ENCODE measurements around the gene ADGRV1.

DNA sequence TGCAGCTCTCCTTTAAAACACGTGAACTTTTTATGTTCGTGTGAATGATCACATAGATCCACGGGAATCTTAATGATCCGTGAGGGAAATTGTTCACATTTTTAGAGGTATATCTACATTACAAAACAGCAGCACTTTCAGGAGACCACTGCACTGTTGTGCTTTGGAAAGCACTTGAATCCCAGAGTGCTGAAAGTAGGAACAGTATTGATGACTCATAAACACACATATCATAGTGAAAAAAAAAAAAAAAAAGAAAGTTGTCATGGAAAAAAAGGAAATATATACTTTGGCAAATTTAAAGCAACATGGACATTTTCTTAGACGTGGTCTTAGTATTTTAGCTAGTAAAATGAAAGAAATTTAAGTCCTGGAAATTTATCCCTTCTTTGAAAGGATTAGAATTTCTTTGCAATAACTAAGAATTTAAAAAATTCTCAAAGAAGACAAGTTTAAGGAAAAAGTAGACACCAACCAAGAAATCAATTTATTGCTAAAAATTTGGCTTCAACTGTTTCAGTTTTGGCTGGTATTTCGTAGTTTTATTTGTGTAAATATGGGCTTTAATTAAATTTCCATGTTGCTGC lies 55.4 kb downstream of the ADGRV1 start:
- TF ChIP-seq, protein P1, sequence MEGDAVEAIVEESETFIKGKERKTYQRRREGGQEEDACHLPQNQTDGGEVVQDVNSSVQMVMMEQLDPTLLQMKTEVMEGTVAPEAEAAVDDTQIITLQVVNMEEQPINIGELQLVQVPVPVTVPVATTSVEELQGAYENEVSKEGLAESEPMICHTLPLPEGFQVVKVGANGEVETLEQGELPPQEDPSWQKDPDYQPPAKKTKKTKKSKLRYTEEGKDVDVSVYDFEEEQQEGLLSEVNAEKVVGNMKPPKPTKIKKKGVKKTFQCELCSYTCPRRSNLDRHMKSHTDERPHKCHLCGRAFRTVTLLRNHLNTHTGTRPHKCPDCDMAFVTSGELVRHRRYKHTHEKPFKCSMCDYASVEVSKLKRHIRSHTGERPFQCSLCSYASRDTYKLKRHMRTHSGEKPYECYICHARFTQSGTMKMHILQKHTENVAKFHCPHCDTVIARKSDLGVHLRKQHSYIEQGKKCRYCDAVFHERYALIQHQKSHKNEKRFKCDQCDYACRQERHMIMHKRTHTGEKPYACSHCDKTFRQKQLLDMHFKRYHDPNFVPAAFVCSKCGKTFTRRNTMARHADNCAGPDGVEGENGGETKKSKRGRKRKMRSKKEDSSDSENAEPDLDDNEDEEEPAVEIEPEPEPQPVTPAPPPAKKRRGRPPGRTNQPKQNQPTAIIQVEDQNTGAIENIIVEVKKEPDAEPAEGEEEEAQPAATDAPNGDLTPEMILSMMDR (IDR thresholded peaks at IDR 0.05): no peak
- TF ChIP-seq ZFX (IDR thresholded peaks at IDR 0.05; ENCODE audit: borderline replicate concordance): no peak

Data from 22Rv1 (cell line).